GM12891 (cell line): ENCODE data around the gene TUBB1.

ENCODE experiments used
- POLR2A ChIP-seq: IDR thresholded peaks from 2 replicates; pipeline ENCODE4 v1.6.1; 2011; ENCODE audit warnings: low read depth, low read length, control low read depth
- POLR2AphosphoS5 ChIP-seq: IDR thresholded peaks from 2 replicates; pipeline ENCODE4 v1.6.1; 2011; ENCODE audit warnings: low read depth, low read length, control low read depth

DNA sequence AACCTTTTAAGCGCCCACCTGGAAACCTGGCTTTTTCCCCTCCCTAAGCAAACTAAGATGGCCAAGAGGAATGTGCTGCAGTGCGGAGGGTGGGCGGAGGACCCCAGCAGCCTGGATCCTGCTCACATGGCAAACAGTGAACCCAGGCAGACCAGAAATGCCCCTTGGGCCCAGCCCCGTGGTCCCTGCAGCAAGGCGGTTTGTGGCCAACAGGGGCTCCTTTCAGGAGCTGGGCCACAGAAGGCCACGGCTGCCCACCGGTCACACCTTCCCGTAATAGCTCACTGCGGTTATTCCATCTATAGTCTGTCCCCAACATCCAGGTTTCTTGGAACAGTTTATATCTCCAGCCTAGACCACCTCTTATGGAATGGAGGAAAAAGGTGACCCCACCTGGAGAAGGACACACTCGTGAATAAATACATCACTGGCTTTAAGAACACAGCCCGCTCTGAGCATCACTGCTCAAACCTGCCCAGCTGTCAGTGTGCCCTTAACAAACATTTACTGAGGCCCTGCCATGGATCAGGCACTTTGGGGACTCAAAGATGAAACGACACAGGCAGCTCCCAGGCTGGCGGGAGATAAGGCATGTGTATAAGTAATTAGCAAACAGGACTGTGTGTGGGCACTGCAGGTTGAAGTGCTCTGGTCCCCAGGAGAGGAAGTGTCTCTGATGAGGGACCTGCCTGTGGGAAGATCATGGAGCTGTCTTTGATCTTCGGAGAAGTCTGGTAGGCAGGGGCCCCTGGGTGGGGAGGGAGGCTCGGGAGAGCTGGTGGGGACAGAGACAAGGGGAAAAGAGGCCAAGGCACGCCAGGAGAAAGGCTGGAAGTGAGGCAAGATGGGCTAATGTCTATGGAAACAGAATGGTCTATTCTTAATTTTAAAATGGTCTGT lies 3.2 kb upstream of the TUBB1 start:
- no peak for TF ChIP-seq POLR2AphosphoS5
- TF ChIP-seq POLR2A, result no peak
